ENCODE data around the gene CIAO3.

The CIAO3 gene

GRCh38 chr16:722835-723633, 17.8 kb downstream of the CIAO3 start:
- no peak for DNase-seq (ENCODE audit: low spot score)

- DNase-seq (ENCODE audit: low spot score): no peak
Measured at GRCh38 chr16:721765-722540, 18.8 kb downstream of the CIAO3 start.

GRCh38 chr16:720990-721764, 19.6 kb downstream of the CIAO3 start, which contains the start of gene ANTKMT:
Gene ANTKMT (plus strand): TSS chr16:721146. CDS start chr16:721275, 129 bp downstream.
- peak; percentile 90 for DNase-seq (ENCODE audit: low spot score)

GRCh38 chr16:720447-720989, 20.3 kb downstream of the CIAO3 start:
- DNase-seq (ENCODE audit: low spot score): no peak

GRCh38 chr16:719815-720446, 20.9 kb downstream of the CIAO3 start:
- peak; percentile 87 for DNase-seq (ENCODE audit: low spot score)

GRCh38 chr16:718922-719321, 21.9 kb downstream of the CIAO3 start:
- no peak for DNase-seq (ENCODE audit: low spot score)

GRCh38 chr16:718389-718788, 22.4 kb downstream of the CIAO3 start:
- no peak for DNase-seq (ENCODE audit: low spot score)

- DNase-seq (ENCODE audit: low spot score): no peak
Measured at GRCh38 chr16:717450-718245, 23.1 kb downstream of the CIAO3 start.

- no peak for DNase-seq (ENCODE audit: low spot score)
Measured at GRCh38 chr16:716768-717325, 23.9 kb downstream of the CIAO3 start.

- no peak for DNase-seq (ENCODE audit: low spot score)
Measured at GRCh38 chr16:716200-716568, 24.6 kb downstream of the CIAO3 start.

- DNase-seq (ENCODE audit: low spot score): no peak
Measured at GRCh38 chr16:715477-716199, 25.2 kb downstream of the CIAO3 start.

- peak; percentile 80 for DNase-seq (ENCODE audit: low spot score)
Measured at GRCh38 chr16:714558-715476, 26.0 kb downstream of the CIAO3 start, which contains the start of gene METRN. Gene METRN (plus strand): TSS chr16:715118. CDS start chr16:715290, 172 bp downstream.

- DNase-seq (ENCODE audit: low spot score): no peak
Measured at GRCh38 chr16:714079-714478, 26.7 kb downstream of the CIAO3 start.

GRCh38 chr16:712740-713250, 28.0 kb downstream of the CIAO3 start:
- peak; percentile 90 for DNase-seq (ENCODE audit: low spot score)

GRCh38 chr16:711548-712320, 29.1 kb downstream of the CIAO3 start:
- no peak for DNase-seq (ENCODE audit: low spot score)

- DNase-seq (ENCODE audit: low spot score): no peak
Measured at GRCh38 chr16:711084-711483, 29.7 kb downstream of the CIAO3 start.

- no peak for DNase-seq (ENCODE audit: low spot score)
Measured at GRCh38 chr16:710500-711075, 30.2 kb downstream of the CIAO3 start.
